ENCODE data around the gene DYRK1A.

The DYRK1A gene

DNA sequence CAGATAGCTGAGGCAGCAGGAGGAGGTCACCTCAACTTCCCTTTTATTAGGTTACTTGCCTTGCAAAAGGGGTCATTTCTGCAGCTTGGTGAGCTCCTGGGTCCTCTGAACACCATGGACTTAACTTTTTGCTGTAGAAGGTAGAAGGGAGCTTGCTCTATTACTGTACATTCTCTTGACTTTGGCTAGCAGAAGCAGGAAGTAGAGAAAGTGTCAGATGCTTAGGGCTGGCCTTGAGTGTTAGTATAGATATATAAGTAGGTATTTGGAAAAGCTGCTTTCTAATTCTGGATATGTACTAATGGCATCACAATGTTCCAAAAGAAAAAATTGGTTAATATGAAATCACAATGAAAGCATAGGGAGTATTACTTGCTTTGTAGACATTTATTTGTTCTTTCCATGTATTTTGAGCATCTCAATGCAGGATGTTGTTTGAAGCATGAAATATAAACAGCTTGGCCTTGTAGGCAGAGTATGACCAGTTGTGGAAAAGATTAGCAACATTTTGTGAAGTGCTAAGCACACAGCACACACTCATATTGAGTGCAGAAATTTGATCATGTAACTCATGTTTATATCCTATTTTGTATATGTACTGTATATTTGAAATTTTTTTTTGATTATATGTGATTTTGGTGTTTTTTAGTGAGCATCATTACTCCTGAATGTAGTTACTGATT, 108.8 kb downstream of the DYRK1A start:
- TF ChIP-seq, protein P1, sequence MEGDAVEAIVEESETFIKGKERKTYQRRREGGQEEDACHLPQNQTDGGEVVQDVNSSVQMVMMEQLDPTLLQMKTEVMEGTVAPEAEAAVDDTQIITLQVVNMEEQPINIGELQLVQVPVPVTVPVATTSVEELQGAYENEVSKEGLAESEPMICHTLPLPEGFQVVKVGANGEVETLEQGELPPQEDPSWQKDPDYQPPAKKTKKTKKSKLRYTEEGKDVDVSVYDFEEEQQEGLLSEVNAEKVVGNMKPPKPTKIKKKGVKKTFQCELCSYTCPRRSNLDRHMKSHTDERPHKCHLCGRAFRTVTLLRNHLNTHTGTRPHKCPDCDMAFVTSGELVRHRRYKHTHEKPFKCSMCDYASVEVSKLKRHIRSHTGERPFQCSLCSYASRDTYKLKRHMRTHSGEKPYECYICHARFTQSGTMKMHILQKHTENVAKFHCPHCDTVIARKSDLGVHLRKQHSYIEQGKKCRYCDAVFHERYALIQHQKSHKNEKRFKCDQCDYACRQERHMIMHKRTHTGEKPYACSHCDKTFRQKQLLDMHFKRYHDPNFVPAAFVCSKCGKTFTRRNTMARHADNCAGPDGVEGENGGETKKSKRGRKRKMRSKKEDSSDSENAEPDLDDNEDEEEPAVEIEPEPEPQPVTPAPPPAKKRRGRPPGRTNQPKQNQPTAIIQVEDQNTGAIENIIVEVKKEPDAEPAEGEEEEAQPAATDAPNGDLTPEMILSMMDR (IDR thresholded peaks at IDR 0.05; ENCODE audit: insufficient read depth, low read length, poor library complexity, severe bottlenecking), result no peak
- no peak for DNase-seq (ENCODE audit: extremely low read depth, insufficient read length)
- Histone ChIP-seq H3K36me3 (ENCODE audit: control insufficient read depth, insufficient read depth, low read length) (peaks cover 3% of the 10 kb centered on the region), H3K27me3 (replicated peaks; ENCODE audit: control insufficient read depth, insufficient read depth, low read length) (no peaks in the 10 kb centered on the region), H3K4me3 (replicated peaks; ENCODE audit: low read depth, low read length) (no peak overlapping the region)

DNA sequence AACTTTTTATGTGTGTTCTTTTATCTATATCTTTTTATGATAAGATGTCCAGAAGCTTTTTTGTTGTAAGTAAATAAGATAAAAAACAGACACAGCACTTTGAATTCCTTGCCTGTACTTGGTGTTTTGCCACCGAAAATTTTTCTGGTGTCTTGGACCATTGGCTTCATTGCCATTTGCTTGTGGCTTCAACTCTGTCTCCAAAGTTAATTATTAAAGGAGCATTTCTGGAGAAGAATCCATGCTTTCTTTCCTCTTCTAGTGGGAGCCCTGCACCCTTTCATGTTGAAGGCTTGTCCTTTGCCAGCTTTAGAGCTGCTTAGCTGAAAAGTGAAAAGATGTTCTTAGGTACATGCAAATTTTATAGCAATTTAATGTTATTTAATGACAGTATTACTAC, 112.2 kb downstream of the DYRK1A start:
- Histone ChIP-seq H3K4me3 (replicated peaks; ENCODE audit: low read depth, low read length) (no peak overlapping the region), H3K36me3 (ENCODE audit: control insufficient read depth, insufficient read depth, low read length) (peaks cover 4% of the 10 kb centered on the region), H3K27me3 (replicated peaks; ENCODE audit: control insufficient read depth, insufficient read depth, low read length) (no peaks in the 10 kb centered on the region)
- no peak for DNase-seq (ENCODE audit: extremely low read depth, insufficient read length)
- TF ChIP-seq, protein P1 (IDR thresholded peaks at IDR 0.05; ENCODE audit: insufficient read depth, low read length, poor library complexity, severe bottlenecking), result no peak

DNA sequence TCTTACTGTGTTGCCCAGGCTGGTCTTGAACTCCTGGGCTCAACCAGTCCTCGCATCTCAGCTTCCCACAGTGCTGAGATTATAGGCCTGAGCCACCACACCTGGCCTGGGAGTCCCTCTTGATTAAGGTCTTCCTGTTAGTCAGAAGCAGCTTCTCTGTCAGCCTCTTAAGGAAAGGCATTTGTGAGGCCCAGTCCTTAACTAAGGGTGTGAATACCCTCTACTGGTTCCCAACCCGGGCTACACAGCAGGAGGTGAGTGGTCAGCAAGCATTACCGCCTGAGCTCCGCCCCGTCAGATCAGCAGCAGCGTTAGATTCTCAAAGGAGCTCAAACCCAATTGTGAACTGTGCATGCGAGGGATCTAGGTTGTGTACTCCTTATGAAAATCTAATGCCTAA, 117.2 kb downstream of the DYRK1A start:
- TF ChIP-seq, protein P1 (IDR thresholded peaks at IDR 0.05; ENCODE audit: insufficient read depth, low read length, poor library complexity, severe bottlenecking), result no peak
- Histone ChIP-seq H3K4me3 (replicated peaks; ENCODE audit: low read depth, low read length) (no peak overlapping the region), H3K36me3 (ENCODE audit: control insufficient read depth, insufficient read depth, low read length) (peaks cover 3% of the 10 kb centered on the region), H3K27me3 (replicated peaks; ENCODE audit: control insufficient read depth, insufficient read depth, low read length) (no peaks in the 10 kb centered on the region)
- no peak for DNase-seq (ENCODE audit: extremely low read depth, insufficient read length)

DNA sequence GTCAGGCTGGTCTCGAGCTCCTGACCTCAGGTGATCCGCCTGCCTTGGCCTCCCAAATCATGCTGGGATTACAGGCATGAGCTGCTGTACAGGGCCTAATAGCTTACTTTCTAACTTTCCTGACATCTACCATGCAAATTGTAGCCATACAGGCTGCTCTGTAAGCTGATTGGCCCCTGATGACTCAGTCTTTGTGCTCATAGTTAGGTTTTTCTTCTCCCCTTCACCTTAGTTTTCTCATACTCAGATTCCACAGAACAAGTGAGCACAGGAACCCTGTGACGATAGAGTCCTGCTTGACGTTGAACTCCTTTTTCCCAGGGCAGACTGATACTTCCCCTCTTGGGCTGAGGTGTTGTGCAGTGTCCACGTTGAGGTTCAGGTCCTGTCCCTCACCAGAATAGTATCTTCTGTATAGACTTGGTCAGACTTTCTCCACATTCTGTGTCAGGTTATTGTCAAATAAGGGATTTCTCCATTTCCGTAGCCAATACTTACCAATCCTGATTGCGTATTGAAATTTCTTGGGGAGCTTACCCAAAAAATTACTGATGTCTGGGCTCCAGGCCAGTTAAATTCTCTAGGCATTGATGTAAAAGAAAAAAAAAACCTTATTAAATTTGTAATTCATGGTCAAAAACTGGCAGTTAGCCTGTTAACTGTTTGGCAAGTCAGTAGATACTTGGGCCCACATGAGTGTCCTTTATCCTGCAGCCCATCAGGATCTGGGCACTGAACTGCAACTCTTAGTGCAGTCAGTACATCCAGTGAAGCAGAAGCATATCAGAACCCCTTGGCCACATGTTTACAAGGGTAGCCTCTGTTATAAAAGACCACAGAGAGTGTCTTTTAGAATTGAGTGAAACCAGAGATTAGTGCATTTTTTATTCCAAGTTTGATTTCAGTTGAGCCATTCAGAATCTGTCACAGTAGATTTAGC, 118.2 kb downstream of the DYRK1A start:
- no peak for DNase-seq (ENCODE audit: extremely low read depth, insufficient read length)
- Histone ChIP-seq H3K36me3 (ENCODE audit: control insufficient read depth, insufficient read depth, low read length) (peaks cover 3% of the 10 kb centered on the region), H3K27me3 (replicated peaks; ENCODE audit: control insufficient read depth, insufficient read depth, low read length) (no peaks in the 10 kb centered on the region), H3K4me3 (replicated peaks; ENCODE audit: low read depth, low read length) (no peak overlapping the region)
- TF ChIP-seq, protein P1 (IDR thresholded peaks at IDR 0.05; ENCODE audit: insufficient read depth, low read length, poor library complexity, severe bottlenecking), result no peak

DNA sequence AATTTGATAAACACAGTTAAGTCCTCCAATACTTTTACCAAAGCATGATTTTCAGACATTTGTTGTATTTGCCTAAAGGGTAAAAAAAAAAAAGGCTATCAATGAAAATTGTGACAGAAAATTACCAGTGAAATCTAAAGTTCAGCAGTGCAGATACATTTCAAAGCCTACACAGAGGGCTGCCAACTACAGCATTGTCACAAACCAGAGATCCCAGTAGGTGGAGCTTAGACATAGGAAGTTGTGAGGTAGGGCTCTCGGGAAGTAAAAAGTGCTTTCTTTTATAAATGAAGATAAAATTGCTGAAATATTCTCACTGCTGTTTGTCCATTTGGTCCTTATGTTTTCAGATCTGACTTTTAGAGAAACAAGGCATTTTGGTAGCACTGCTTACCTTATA, 123.0 kb downstream of the DYRK1A start:
- no peak for DNase-seq (ENCODE audit: extremely low read depth, insufficient read length)
- H3K36me3 ChIP-seq (ENCODE audit: control insufficient read depth, insufficient read depth, low read length), result no peaks in the 10 kb centered on the region; the same call in none of the 2 replicates
- H3K4me3 ChIP-seq (replicated peaks; ENCODE audit: low read depth, low read length), result no peak overlapping the region
- no peaks in the 10 kb centered on the region for H3K27me3 ChIP-seq (replicated peaks; ENCODE audit: control insufficient read depth, insufficient read depth, low read length)
- TF ChIP-seq, protein P1 (IDR thresholded peaks at IDR 0.05; ENCODE audit: insufficient read depth, low read length, poor library complexity, severe bottlenecking), result no peak

Measured in GM06990 (cell line).